Osteoblast (primary cell): ENCODE data around the gene SMARCD1. TPM values are rescaled to one million over a fixed set of nuclear protein-coding genes. Genes with fewer than 3 reads are reported as not detected.
A peak's percentile ranks its signal among the peaks of the same experiment; 100 is the strongest.

Source experiments
- DNase-seq: peaks from one replicate; pipeline ENCODE4 v3.0.0; 2011; ENCODE audit warnings: low spot score, mixed read lengths; ENCODE audit not compliant: insufficient read length; ENCODE audit errors: missing footprints
- H2AFZ ChIP-seq: 2 replicates; pipeline ENCODE4 v1.6.0; 2011; ENCODE audit warnings: mild to moderate bottlenecking, low read length
- H3K27ac ChIP-seq: 2 replicates; pipeline ENCODE4 v1.5.1; 2011; ENCODE audit warnings: mild to moderate bottlenecking, low read depth, low read length, moderate library complexity
- H3K27me3 ChIP-seq: 2 replicates; pipeline ENCODE4 v1.6.0; 2012; ENCODE audit warnings: mild to moderate bottlenecking, control low read depth, inconsistent platforms, low read length, moderate library complexity; ENCODE audit not compliant: insufficient read depth
- H3K36me3 ChIP-seq: 2 replicates; pipeline ENCODE4 v1.5.1; 2011; ENCODE audit warnings: mild to moderate bottlenecking, low read length, control low read depth, moderate library complexity; ENCODE audit not compliant: insufficient read depth
- H3K4me1 ChIP-seq: 2 replicates; pipeline ENCODE4 v1.5.1; 2011; ENCODE audit warnings: mild to moderate bottlenecking, low read length, control low read depth, moderate library complexity; ENCODE audit not compliant: insufficient read depth
- H3K4me2 ChIP-seq: 2 replicates; pipeline ENCODE4 v1.6.0; 2011; ENCODE audit warnings: mild to moderate bottlenecking, low read length; ENCODE audit not compliant: insufficient read depth
- H3K4me3 ChIP-seq: fragments of 200-600 bp; sonication (generic); 3 replicates; pipeline ENCODE4 v1.5.1; 2012; ENCODE audit warnings: mild to moderate bottlenecking, low read length, inconsistent platforms; ENCODE audit not compliant: insufficient read depth
- H3K79me2 ChIP-seq: 2 replicates; pipeline ENCODE4 v1.6.0; 2012; ENCODE audit warnings: mild to moderate bottlenecking, low read length, control low read depth, inconsistent platforms; ENCODE audit not compliant: insufficient read depth
- H3K9me3 ChIP-seq: 2 replicates; pipeline ENCODE4 v1.5.1; 2011; ENCODE audit warnings: low read depth, low read length, control low read depth
- H4K20me1 ChIP-seq: 2 replicates; pipeline ENCODE4 v1.6.0; 2012; ENCODE audit warnings: mild to moderate bottlenecking, low read length, control low read depth; ENCODE audit not compliant: insufficient read depth
- CTCF ChIP-seq: IDR thresholded peaks from 2 replicates; pipeline ENCODE4 v1.5.1; 2011; ENCODE audit warnings: mild to moderate bottlenecking, low read depth, low read length, moderate library complexity; ENCODE audit errors: extremely low read depth
- total RNA-seq: library from RNA; depleted of rRNA; stranded (reverse); fragments of >200 nt; gene quantifications from 2 replicates; pipeline ENCODE4 v1.2.3, GENCODE V29; 2012

SMARCD1 gene
- total RNA-seq, 1 donor, result 50.3 TPM

GRCh38 chr12:50050410-50051098 is 34.6 kb upstream of the SMARCD1 start:
- Histone ChIP-seq H2AFZ (peak overlapping the region; percentile 72), H3K27me3 (peaks cover 36% of the 10 kb centered on the region), H4K20me1 (no peaks in the 10 kb centered on the region), H3K36me3 (no peaks in the 10 kb centered on the region), H3K4me2 (peak overlapping the region; percentile 45), H3K27ac (no peak overlapping the region), H3K79me2 (no peaks in the 10 kb centered on the region), H3K4me3 (peak overlapping the region; percentile 54), H3K4me1 (no peaks in the 10 kb centered on the region), H3K9me3 (no peaks in the 10 kb centered on the region)
- peak; percentile 90 for DNase-seq
- no peak for TF ChIP-seq CTCF

- Histone ChIP-seq H3K9me3 (no peaks in the 10 kb centered on the region), H3K27ac (no peak overlapping the region), H2AFZ (no peak overlapping the region), H4K20me1 (no peaks in the 10 kb centered on the region), H3K4me2 (no peak overlapping the region), H3K4me1 (no peaks in the 10 kb centered on the region), H3K79me2 (no peaks in the 10 kb centered on the region), H3K4me3 (no peak overlapping the region), H3K36me3 (no peaks in the 10 kb centered on the region), H3K27me3 (peaks cover 39% of the 10 kb centered on the region)
- DNase-seq, result peak; percentile 73
- TF ChIP-seq CTCF, result no peak
Measured at GRCh38 chr12:50051101-50051806, 33.9 kb upstream of the SMARCD1 start.

- Histone ChIP-seq H3K27me3 (peaks cover 48% of the 10 kb centered on the region), H3K4me3 (no peak overlapping the region), H3K4me2 (no peak overlapping the region), H3K4me1 (peaks cover 6% of the 10 kb centered on the region), H4K20me1 (peaks cover 3% of the 10 kb centered on the region), H3K79me2 (no peaks in the 10 kb centered on the region), H3K36me3 (no peaks in the 10 kb centered on the region), H3K9me3 (no peaks in the 10 kb centered on the region), H3K27ac (no peak overlapping the region), H2AFZ (no peak overlapping the region)
- peak; percentile 49 for DNase-seq
- no peak for TF ChIP-seq CTCF
Measured at GRCh38 chr12:50052544-50052943, 32.6 kb upstream of the SMARCD1 start.

- Histone ChIP-seq H3K36me3 (no peaks in the 10 kb centered on the region), H3K4me3 (no peak overlapping the region), H2AFZ (no peak overlapping the region), H4K20me1 (peaks cover 3% of the 10 kb centered on the region), H3K4me2 (no peak overlapping the region), H3K9me3 (no peaks in the 10 kb centered on the region), H3K27ac (no peak overlapping the region), H3K79me2 (no peaks in the 10 kb centered on the region), H3K4me1 (peaks cover 6% of the 10 kb centered on the region), H3K27me3 (peaks cover 48% of the 10 kb centered on the region)
- DNase-seq, result peak; percentile 50
- TF ChIP-seq CTCF, result no peak
Measured at GRCh38 chr12:50052964-50053363, 32.2 kb upstream of the SMARCD1 start.
